IMR-90 (cell line): ENCODE results near the gene RPTOR. TPM values are rescaled to one million over a fixed set of nuclear protein-coding genes. Genes with fewer than 3 reads are reported as not detected.

ENCODE experiments used
- ATAC-seq: fragments of 200-7000 bp; cut with Tn5 transposase; 2 replicates; pipeline ENCODE4 v1.9.1; 2020; ENCODE audit warnings: low read depth, mild to moderate bottlenecking, moderate library complexity
- BruUV-seq: library from RNA; stranded (reverse); fragments of 400-500 nt; replicated peaks from 2 replicates; lab custom pipeline; 2021; lab: Mats Ljungman, UMichigan
- CTCF ChIA-PET: fragments of 300-600 bp; formaldehyde crosslinking; extraction: SDS; loops from one replicate; lab custom pipeline; 2021; ENCODE audit warnings: antibody characterized with exemption; lab: Yijun Ruan, JAX
- POLR2A ChIA-PET: fragments of 300-600 bp; sonication (Branson Sonifier 250); formaldehyde crosslinking; loops from one replicate; lab custom pipeline; 2022; ENCODE audit warnings: antibody characterized with exemption; ENCODE audit not compliant: unreplicated experiment; lab: Charles Lee
- DNase-seq: peaks from one replicate; pipeline ENCODE4 v3.0.0; 2013
- H2AFZ ChIP-seq: replicated peaks from 2 replicates; pipeline ENCODE3; 2013; ENCODE audit warnings: low read length, mild to moderate bottlenecking; ENCODE audit not compliant: poor library complexity
- H2AK5ac ChIP-seq: 2 replicates; pipeline ENCODE4 v1.6.1; 2013; ENCODE audit warnings: low read depth, low read length, inconsistent platforms
- H2AK9ac ChIP-seq: replicated peaks from 2 replicates; pipeline ENCODE3; 2013; ENCODE audit warnings: mild to moderate bottlenecking, low read depth, low read length, moderate library complexity; ENCODE audit not compliant: poor library complexity
- H2BK120ac ChIP-seq: 2 replicates; pipeline ENCODE4 v1.6.1; 2013; ENCODE audit warnings: low read depth, low read length, inconsistent platforms
- H2BK15ac ChIP-seq: 3 replicates; pipeline ENCODE4 v1.6.1; 2013; ENCODE audit warnings: low read depth, low read length, inconsistent platforms
- H2BK20ac ChIP-seq: 2 replicates; pipeline ENCODE4 v1.6.1; 2013; ENCODE audit warnings: low read depth, mild to moderate bottlenecking, inconsistent platforms, low read length, moderate library complexity
- H2BK5ac ChIP-seq: 2 replicates; pipeline ENCODE4 v1.6.1; 2013; ENCODE audit warnings: mild to moderate bottlenecking, low read depth, low read length, inconsistent platforms; ENCODE audit not compliant: poor library complexity, severe bottlenecking
- H3K14ac ChIP-seq: replicated peaks from 2 replicates; pipeline ENCODE4 v1.6.1; 2013; ENCODE audit warnings: low read depth, low read length, inconsistent platforms
- H3K18ac ChIP-seq: 2 replicates; pipeline ENCODE4 v1.6.1; 2013; ENCODE audit warnings: low read depth, low read length, control low read depth
- H3K23ac ChIP-seq: 2 replicates; pipeline ENCODE4 v1.6.1; 2013; ENCODE audit warnings: low read depth, low read length, inconsistent platforms
- H3K27ac ChIP-seq: 2 replicates; pipeline ENCODE4 v1.5.1; 2013; ENCODE audit warnings: mild to moderate bottlenecking, control low read depth, low read length; ENCODE audit not compliant: insufficient read depth
- H3K27me3 ChIP-seq: 2 replicates; pipeline ENCODE4 v1.6.1; 2013; ENCODE audit warnings: low read length; ENCODE audit not compliant: control insufficient read depth, insufficient read depth
- H3K36me3 ChIP-seq: 2 replicates; pipeline ENCODE4 v1.6.1; 2013; ENCODE audit warnings: low read length, mixed read lengths; ENCODE audit not compliant: control insufficient read depth, insufficient read depth
- H3K4ac ChIP-seq: 2 replicates; pipeline ENCODE4 v1.6.1; 2013; ENCODE audit warnings: low read depth, low read length, inconsistent platforms
- H3K4me1 ChIP-seq: 2 replicates; pipeline ENCODE4 v1.6.1; 2013; ENCODE audit warnings: low read length, mixed read lengths; ENCODE audit not compliant: control insufficient read depth, insufficient read depth
- H3K4me2 ChIP-seq: 2 replicates; pipeline ENCODE4 v1.6.1; 2013; ENCODE audit warnings: low read depth, mild to moderate bottlenecking, control low read depth, low read length, moderate library complexity
- H3K4me3 ChIP-seq: 2 replicates; pipeline ENCODE4 v1.5.1; 2013; ENCODE audit warnings: low read depth, mild to moderate bottlenecking, control low read depth, low read length, moderate library complexity; ENCODE audit not compliant: insufficient read depth
- H3K56ac ChIP-seq: 2 replicates; pipeline ENCODE4 v1.6.1; 2013; ENCODE audit warnings: low read length, inconsistent platforms; ENCODE audit not compliant: insufficient read depth; ENCODE audit errors: extremely low read depth
- H3K79me1 ChIP-seq, 2 experiments: 2 replicates each; pipeline ENCODE4 v1.6.1; 2013; ENCODE audit warnings: low read length in 2 of 2, inconsistent platforms in 1 of 2, low read depth in 1 of 2
- H3K9ac ChIP-seq: 2 replicates; pipeline ENCODE4 v1.6.1; 2013; ENCODE audit warnings: low read depth, low read length, control low read depth
- H3K9me1 ChIP-seq: 2 replicates; pipeline ENCODE4 v1.6.1; 2013; ENCODE audit warnings: low read length, inconsistent platforms; ENCODE audit not compliant: insufficient read depth
- H3K9me3 ChIP-seq: 2 replicates; pipeline ENCODE4 v1.6.1; 2013; ENCODE audit warnings: low read length; ENCODE audit not compliant: control insufficient read depth, insufficient read depth
- H4K20me1 ChIP-seq: 2 replicates; pipeline ENCODE4 v1.6.1; 2013; ENCODE audit warnings: low read length, inconsistent platforms; ENCODE audit not compliant: insufficient read depth
- H4K5ac ChIP-seq: 2 replicates; pipeline ENCODE4 v1.6.1; 2013; ENCODE audit warnings: mild to moderate bottlenecking, low read depth, low read length, control low read depth
- H4K8ac ChIP-seq, 2 experiments: 2 replicates each; pipeline ENCODE4 v1.6.1; 2013; ENCODE audit warnings: low read depth in 2 of 2, low read length in 2 of 2, control low read depth in 1 of 2, inconsistent platforms in 1 of 2
- H4K91ac ChIP-seq: 2 replicates; pipeline ENCODE4 v1.6.1; 2013; ENCODE audit warnings: low read depth, low read length, inconsistent platforms; ENCODE audit not compliant: insufficient read depth
- CHD1 ChIP-seq: IDR thresholded peaks from 2 replicates; pipeline ENCODE4 v1.6.1; 2012; ENCODE audit warnings: low read depth, low read length, improper control_type of control experiment
- MAFK ChIP-seq: IDR thresholded peaks from 2 replicates; pipeline ENCODE4 v1.6.1; 2012; ENCODE audit warnings: low read depth, low read length, improper control_type of control experiment
- MXI1 ChIP-seq: IDR thresholded peaks from 2 replicates; pipeline ENCODE4 v1.6.1; 2012; ENCODE audit warnings: low read depth, mild to moderate bottlenecking, low read length, moderate library complexity, borderline replicate concordance
- NFE2L2 ChIP-seq: fragments of 150-350 bp; IDR thresholded peaks from 2 replicates; pipeline ENCODE4 v1.6.1; 2016; ENCODE audit warnings: low read depth, mild to moderate bottlenecking, low read length
- RCOR1 ChIP-seq: IDR thresholded peaks from 2 replicates; pipeline ENCODE4 v1.6.1; 2012; ENCODE audit warnings: mild to moderate bottlenecking, low read length, improper control_type of control experiment; ENCODE audit not compliant: insufficient replicate concordance
- WGBS, 2 experiments: methylation state at CpG; one replicate each; pipeline versions ENCODE4 v1.1.5 to v1.1.7; 2013; ENCODE audit warnings: missing lambda C conversion rate in 2 of 2; ENCODE audit not compliant: insufficient read length in 1 of 2; ENCODE audit errors: extremely low coverage in 2 of 2; 5-methylcytosine and 5-hydroxymethylcytosine counted together
- dilution Hi-C: fragments of 300-500 bp; cut with HindIII; formaldehyde crosslinking; loops from one replicate; pipeline ENCODE4 v1.14.3; 2018; ENCODE audit warnings: low sequenced_read_pairs; ENCODE audit not compliant: unreplicated experiment
- in situ Hi-C: fragments of 300-500 bp; cut with MboI; formaldehyde crosslinking; loops from 3 replicates; pipeline ENCODE4 v1.14.3; 2019; ENCODE audit warnings: low sequenced_read_pairs, inconsistent platforms, mixed read lengths
- intact Hi-C: fragments of 100-400 bp; cut with micrococcal nuclease; formaldehyde crosslinking; loops from 2 replicates; pipeline ENCODE4 v1.10.0; 2022
- polyA plus RNA-seq, 3 experiments: library from polyadenylated mRNA; depleted of rRNA; stranded (reverse); fragments of >200 nt; gene quantifications; 2 replicates each; pipeline ENCODE4 v1.2.3, GENCODE V29; 2012; ENCODE audit warnings: low replicate concordance in 1 of 3
- total RNA-seq: library from RNA; depleted of rRNA; stranded (reverse); fragments of >200 nt; gene quantifications from 2 replicates; pipeline ENCODE4 v1.2.3, GENCODE V29; 2012
- TF ChIP-seq, protein P1 (sequence below): fragments of 150-350 bp; IDR thresholded peaks from 2 replicates; pipeline ENCODE4 v1.6.1; 2016; ENCODE audit warnings: low read depth, mild to moderate bottlenecking, low read length, moderate library complexity, borderline replicate concordance

RPTOR gene
- total and polyA plus RNA-seq, 2 of the 4 experiments (the other 2 are of a cell fraction): 10.8 to 14.7 TPM

DNA sequence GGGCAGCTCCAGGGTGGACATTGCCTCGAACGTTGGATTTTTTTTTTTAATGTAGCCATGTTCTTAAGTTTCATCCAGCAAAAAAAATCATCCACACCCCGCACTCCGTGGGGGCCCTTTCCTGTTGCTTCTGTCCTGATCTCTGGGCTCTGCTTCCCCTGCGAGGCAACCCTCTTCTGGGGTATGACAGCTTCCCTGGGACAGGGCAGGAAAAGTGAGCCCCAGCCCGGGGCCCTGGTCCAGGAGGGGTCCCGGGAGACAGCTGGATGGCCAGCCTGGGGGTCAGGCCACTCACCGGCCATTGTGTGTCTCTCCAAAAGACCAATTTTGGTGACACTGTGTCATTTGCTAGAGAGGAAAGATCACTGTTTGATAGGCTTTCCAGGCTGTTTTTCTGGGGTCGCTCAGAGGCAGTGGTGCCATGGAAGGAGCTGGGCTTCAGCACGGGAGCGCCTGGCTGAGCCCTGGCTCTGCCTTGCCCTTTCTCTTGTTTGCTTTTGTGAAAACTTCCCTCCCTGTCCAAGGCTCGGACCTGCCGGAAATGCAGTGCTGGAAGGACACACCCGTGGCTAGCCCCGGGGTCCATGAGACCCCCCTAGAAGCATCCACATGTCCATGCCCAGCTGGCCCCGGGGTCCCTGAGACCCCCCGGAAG, 406.0 kb downstream of the RPTOR start:
- H3K79me1 ChIP-seq: no peaks in the 10 kb centered on the region
- H2BK20ac ChIP-seq: no peak overlapping the region
- no peaks in the 10 kb centered on the region for H3K9me3 ChIP-seq
- H3K27ac ChIP-seq: no peak overlapping the region
- no peaks in the 10 kb centered on the region for H4K20me1 ChIP-seq
- H3K4ac ChIP-seq: no peak overlapping the region
- no peak overlapping the region for H3K9ac ChIP-seq
- H3K36me3 ChIP-seq: peaks cover 34% of the 10 kb centered on the region
- WGBS, 2 experiments: 94% methylated on average over 9 of the region's 17 CpGs; no CpG with 5 or more reads in 1 of the 2 experiments
- no peak overlapping the region for H2AK5ac ChIP-seq
- H3K23ac ChIP-seq: no peak overlapping the region
- TF ChIP-seq, protein P1, sequence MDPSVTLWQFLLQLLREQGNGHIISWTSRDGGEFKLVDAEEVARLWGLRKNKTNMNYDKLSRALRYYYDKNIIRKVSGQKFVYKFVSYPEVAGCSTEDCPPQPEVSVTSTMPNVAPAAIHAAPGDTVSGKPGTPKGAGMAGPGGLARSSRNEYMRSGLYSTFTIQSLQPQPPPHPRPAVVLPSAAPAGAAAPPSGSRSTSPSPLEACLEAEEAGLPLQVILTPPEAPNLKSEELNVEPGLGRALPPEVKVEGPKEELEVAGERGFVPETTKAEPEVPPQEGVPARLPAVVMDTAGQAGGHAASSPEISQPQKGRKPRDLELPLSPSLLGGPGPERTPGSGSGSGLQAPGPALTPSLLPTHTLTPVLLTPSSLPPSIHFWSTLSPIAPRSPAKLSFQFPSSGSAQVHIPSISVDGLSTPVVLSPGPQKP: no peak
- no peak for TF ChIP-seq RCOR1
- TF ChIP-seq MAFK: no peak
- TF ChIP-seq MXI1: no peak
- TF ChIP-seq NFE2L2: no peak
- TF ChIP-seq CHD1: no peak
- in situ Hi-C loops: no loop called here
- ATAC-seq: no peak
- H3K9me1 ChIP-seq: 0 out of 2 replicates have a peak, but pooled peaks cover under 1% of the 10 kb centered on the region
- H2AFZ ChIP-seq: no peak overlapping the region
- BruUV-seq: no TSS peak
- no peak overlapping the region for H3K4me3 ChIP-seq
- intact Hi-C loops: no loop called here
- no peak overlapping the region for H4K8ac ChIP-seq
- H3K4me1 ChIP-seq: no peaks in the 10 kb centered on the region
- no peak overlapping the region for H2BK5ac ChIP-seq
- dilution Hi-C loops: no loop called here
- H3K18ac ChIP-seq: no peak overlapping the region
- no peak overlapping the region for H3K14ac ChIP-seq
- H3K56ac ChIP-seq: no peak overlapping the region
- H4K91ac ChIP-seq: no peak overlapping the region
- ChIA-PET CTCF (no interaction called here), POLR2A (no interaction called here)
- H3K27me3 ChIP-seq: no peaks in the 10 kb centered on the region
- peak overlapping the region; percentile 42 for H2AK9ac ChIP-seq
- no peak overlapping the region for H4K5ac ChIP-seq
- no peak overlapping the region for H2BK15ac ChIP-seq
- no peak overlapping the region for H3K4me2 ChIP-seq
- DNase-seq: no peak
- H2BK120ac ChIP-seq: no peak overlapping the region
